UCSD-AML1 (cell line): ENCODE results near the gene HELZ2.

ENCODE experiments used
- DNase-seq: peaks from one replicate; lab custom pipeline; 2025; ENCODE audit not compliant: unreplicated experiment; lab: John Stamatoyannopoulos, UW

Gene HELZ2

GRCh38 chr20:63553251-63553932 lies 20.6 kb downstream of the HELZ2 start:
- peak; percentile 88 for DNase-seq

DNA sequence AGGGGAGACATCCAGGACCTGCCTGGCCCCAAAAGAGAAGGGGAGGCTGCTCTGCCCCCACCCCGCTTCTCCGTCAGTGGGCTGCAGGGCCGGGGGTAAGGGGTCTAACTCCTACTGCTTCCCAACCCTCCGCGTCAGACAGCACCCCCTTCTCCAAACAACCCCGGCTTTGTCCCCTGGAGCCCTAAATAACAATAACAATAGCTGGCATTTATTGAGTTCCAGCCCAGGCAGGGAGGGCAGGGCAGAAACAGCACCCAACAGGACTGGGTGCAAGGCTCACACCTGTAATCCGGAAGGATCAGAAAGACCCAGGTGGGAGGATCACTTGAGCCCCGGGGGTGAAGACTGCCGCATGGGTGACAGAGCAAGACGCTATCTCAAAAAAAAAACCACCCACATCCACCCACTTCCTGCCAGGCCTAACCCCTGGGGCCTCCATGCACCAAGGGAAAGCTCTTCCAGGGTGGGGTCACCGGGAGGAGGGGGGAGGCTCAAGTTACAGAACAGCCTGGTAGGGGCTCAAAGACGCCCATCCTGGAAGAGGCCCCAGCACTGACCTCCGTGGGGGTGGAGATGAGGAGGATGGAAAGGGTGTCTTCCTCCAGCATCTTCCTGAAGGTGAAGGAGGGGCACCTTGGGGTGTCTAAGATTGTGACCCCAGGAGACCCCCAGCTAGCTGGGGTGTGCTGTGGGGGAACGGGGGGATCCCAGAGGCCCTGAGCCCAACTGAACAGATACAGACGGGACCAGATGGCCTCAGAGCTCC lies 21.4 kb downstream of the HELZ2 start:
- DNase-seq = peak; percentile 69

- no peak for DNase-seq
Measured at GRCh38 chr20:63551068-63551467, 23.0 kb downstream of the HELZ2 start.

DNA sequence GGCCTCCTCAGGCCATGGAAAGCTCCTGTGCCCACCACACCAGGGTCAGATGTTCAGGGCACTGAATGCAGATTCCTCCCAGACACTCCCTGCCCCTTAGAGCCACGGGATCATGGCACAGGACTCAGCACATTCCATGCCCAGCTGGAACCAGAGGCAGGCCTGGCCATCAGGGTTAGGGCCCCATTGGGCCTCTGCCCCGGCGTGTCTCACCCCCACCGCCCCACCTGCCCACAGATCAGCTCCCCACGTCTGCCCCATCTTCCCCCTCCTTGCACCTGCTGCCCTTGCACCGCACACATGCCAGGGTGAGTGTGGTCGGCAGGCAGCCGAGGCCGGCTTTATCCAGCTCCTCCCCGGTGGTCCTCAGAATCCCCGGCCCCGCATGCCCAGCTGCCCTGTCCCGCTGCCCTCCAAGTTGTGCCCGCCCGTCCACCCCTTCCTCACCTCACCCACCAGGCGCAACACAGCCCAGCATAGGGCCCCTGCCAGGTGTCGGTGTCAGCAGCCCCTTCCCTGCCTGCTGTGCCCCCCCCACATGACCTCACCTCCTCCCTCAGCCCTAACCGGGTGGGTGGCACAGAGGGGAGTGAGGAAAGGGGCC lies 24.3 kb downstream of the HELZ2 start:
- DNase-seq = no peak

GRCh38 chr20:63549019-63549418 lies 25.0 kb downstream of the HELZ2 start:
- no peak for DNase-seq

DNA sequence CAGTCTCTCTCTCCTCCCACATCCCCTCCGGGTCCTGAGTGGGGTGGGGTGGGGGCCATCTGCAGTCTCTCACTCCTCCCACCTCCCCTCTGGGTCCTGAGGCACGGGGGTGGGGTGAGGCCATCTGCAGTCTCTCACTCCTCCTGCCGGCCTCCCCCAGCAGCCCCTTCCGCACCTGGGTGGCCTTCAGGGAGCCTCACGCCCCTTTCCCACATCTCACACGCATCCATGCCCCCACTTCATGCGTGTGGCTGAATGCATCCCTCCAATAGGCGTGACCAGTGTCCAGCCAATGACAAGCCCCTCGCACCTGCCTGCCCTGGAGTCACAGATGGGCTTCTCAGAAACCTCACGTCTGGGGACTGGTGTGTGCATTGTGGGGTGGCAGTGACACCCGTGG lies 25.5 kb downstream of the HELZ2 start:
- no peak for DNase-seq

GRCh38 chr20:63547725-63548480 lies 26.1 kb downstream of the HELZ2 start, which contains the start of gene SRMS:
SRMS (minus strand) TSS chr20:63547749; CDS start chr20:63547463, 286 bp downstream.
- no peak for DNase-seq

DNA sequence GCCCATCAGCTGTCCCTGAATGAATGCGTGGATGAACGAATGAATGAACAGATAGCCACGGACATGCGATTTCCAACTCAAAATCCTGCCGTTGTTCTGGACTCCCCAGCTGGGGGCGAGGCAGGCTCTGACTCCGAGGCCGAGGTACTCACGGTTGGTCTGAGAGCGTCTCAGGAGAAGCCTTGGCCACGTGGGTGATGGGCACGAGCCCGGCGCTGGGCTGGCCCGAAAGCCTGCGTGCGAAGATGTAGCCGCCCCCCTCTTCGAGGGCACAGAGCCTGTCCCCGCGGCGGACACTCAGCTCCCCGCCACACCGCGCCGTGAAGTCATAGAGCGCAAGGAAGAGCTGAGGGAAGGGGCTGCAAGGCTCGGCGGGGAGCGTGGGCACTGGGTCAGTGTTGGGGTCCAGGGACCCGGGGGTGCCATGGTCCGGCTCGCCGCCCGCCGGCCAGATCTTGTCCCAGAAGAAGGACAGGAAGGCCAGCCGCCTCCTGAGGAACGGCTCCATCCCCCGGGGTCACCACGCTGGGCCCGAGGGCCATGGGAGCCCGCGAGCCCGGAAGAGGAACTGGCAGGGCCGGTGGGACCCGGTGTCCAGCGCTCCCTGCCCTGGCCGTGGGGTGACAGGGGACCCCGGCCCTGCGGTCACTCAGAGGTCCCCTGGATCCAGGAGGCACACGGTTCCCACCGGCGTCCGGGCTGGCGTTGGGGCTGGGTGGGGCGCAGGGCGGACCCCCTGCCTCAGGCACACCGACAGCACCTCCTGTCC lies 26.9 kb downstream of the HELZ2 start:
- DNase-seq = no peak

GRCh38 chr20:63546256-63546955 lies 27.6 kb downstream of the HELZ2 start:
- DNase-seq = no peak

DNA sequence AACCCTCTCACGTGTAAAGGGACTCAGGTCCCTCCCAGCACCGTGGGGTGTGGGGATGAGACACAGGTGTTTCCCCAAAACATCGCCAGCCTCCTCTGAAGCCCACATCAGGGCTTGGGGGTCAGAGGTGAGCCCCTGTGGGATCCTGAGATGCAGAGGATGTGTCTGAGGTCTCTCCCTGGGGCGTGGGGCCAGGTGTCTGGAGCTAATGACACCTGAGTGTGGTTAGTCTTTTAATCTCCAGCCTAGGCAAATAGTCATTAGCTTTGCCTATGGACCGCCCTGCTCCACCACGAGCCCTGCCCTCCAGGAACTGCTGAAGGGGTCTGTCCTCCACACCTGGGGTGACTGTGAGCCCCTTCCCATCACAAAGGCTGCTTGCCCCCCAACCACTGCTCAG lies 28.2 kb downstream of the HELZ2 start:
- DNase-seq = no peak

GRCh38 chr20:63544958-63545516 lies 29.0 kb downstream of the HELZ2 start:
- DNase-seq = no peak

- DNase-seq = no peak
Measured at GRCh38 chr20:63544241-63544957, 29.6 kb downstream of the HELZ2 start.

DNA sequence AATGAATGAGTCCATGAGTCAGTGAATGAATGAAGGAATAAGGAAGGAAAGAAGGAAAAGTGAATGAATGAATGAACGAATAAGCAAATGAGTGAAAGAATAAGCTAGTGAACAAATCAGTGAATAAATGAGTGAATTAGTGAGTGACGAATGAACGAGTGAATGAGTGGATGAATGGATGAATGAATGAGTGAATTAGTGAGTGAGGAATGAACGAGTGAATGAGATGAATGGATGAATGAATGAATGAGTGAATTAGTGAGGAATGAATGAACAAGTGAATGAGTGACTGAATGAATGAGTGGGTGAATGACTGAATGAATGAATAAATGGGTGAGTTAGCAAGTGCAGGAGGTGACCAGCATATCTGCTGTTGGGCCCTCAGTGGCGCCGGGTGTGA lies 30.3 kb downstream of the HELZ2 start:
- no peak for DNase-seq

DNA sequence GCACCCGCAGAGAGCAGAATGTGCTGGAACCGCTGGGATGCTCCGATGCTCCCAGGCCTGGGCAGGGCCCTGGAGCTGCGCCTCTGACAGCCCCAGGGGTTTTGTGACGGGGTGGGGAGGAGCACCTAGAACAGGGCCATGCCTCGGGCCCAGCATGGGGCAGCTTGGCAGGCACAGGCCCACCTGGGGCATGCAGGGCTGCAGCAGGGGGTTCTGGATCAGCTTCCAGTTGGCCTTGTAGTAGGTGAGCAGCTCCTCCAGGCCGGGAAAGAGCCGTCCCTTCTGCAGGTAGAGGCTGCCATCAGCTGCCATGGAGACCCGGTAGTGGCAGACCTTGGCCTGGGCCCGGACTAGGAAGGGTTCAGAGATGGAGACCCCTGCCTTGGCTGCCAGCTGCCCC lies 30.9 kb downstream of the HELZ2 start:
- DNase-seq = no peak

GRCh38 chr20:63542696-63543095 lies 31.3 kb downstream of the HELZ2 start:
- DNase-seq = no peak

GRCh38 chr20:63542031-63542559 lies 31.9 kb downstream of the HELZ2 start:
- DNase-seq = no peak

DNA sequence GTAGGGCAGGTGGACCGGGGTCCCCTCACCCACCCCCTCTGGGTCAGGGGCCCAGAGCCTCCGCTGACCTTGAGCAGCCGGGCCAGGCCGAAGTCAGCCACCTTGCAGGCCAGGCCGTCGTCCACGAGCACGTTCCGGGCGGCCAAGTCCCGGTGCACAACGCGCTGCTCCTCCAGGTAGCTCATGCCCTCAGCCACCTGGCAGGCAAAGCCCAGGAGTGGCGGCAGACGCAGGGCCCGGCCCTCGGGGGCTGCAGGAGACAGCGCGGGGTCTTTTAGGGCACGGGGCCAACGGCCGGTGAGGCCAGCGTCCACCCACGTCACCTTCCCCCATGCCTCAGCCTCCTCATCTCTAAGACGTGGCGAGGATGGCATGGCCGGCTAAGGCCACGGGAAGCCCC lies 32.7 kb downstream of the HELZ2 start:
- no peak for DNase-seq

GRCh38 chr20:63540417-63541186 lies 33.4 kb downstream of the HELZ2 start:
- no peak for DNase-seq
